Stimulated activated CD4-positive, alpha-beta T cell treated with anti-CD3 and anti-CD28 coated beads, Interleukin-1b, Interleukin-23, amount 100 ng/mL, for 1 hour (primary cell): ENCODE measurements around the gene INPP5K.

Experiments
- DNase-seq, 2 donors: peaks; one replicate each; pipeline ENCODE4 v3.0.0-alpha.2; 2020; ENCODE audit warnings: low read depth in 2 of 2

Gene INPP5K

DNA sequence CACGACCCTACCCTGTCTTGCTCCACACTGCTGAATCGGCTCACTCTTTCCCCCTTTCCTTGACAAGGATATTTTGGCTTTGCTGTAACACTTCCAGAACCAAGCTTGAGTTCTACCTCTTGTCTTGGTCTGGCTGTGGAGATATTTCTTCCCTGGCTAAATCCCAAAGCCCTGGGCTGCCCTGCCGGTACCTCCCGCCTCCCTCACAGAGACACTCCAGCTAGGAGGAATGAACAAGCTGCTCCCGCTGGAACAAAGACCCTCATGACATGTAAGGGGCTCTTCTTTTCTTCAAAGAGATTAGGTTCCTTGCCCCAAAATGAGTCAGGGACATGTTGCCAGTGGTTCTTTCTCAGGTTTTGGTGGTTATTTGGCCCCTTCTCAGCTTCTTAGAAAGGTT, 10.8 kb downstream of the INPP5K start:
- DNase-seq: no peak

- DNase-seq: no peak
Measured at GRCh38 chr17:1504866-1505265, 11.5 kb downstream of the INPP5K start.

DNA sequence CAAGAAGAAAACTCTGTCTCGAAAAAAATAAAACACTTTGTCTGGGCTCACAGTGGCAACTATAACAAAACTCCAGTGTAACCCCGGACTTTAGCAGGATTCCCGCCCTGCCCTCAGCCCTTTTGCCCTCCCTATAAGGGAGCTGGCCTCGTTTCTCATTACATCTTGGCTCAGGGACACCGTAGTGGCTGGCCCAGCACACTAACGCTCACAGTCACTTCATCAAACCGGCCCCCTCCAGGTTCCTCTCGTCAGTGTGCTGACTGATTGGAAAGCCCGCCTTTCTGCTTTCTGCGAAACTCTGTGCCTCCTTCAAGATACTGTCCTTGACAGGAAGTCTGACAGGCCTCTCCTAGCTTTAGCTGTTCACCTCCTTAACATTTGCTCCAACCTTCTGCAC, 12.7 kb downstream of the INPP5K start:
- no peak for DNase-seq

DNA sequence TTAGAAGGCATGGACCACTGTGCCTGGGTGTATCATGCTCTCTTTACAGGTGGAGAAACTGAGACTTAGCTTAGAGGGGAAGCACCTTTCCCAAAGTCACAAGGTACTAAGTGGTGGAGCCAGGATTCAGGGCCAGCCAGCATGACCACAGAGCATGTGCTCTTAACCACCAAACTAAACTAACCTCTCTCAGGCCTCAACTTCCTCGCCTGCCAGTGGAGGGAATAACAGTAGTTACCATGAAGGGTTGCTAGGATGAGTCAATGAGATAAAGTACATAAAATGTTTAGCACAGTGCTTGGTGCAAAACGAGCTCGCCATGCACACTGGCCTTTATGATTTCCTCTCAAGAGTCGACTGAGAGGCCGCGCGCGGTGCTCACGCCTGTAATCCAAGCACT, 17.5 kb downstream of the INPP5K start:
- DNase-seq: no peak

DNA sequence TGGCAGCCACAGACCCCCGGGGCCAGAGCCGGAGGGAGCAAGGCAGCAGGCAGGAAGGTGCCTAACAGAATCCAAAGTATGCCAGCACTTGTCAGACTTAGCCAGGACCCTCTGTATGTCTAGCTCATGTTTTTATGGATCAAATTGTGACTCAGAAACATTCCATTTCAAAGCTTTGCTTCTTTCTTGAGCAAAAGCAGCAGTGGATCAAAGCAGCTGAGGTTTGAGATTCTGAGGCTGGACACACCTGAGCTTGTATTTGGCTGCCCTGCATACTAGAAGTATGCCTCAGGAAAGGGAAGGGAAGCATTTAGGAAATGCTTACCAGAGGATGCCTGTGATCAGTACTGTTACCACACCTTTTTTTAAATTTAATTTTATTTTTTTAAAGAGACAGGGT, 18.2 kb downstream of the INPP5K start:
- no peak for DNase-seq

DNA sequence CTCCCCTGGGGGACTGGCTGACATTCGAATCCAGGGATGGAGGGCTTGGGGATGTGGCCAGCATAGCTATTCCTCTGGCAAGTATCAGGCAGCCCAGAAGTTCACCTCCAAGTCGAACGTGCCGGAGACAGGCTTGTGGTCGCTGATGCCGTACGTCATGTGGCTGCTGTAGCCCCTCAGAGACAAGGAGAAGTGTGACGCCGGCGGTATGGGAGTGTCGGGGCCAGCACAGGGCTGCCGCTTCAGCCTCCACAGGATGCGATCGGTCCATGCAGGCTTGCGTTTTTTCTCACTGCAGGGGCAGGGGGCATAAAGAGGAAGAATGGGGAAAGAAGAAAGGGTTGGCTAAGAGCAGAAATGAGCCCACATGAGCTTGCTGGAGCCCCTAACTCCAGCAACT, 18.6 kb downstream of the INPP5K start:
- no peak for DNase-seq

GRCh38 chr17:1496869-1497268, 19.5 kb downstream of the INPP5K start:
- no peak for DNase-seq

DNA sequence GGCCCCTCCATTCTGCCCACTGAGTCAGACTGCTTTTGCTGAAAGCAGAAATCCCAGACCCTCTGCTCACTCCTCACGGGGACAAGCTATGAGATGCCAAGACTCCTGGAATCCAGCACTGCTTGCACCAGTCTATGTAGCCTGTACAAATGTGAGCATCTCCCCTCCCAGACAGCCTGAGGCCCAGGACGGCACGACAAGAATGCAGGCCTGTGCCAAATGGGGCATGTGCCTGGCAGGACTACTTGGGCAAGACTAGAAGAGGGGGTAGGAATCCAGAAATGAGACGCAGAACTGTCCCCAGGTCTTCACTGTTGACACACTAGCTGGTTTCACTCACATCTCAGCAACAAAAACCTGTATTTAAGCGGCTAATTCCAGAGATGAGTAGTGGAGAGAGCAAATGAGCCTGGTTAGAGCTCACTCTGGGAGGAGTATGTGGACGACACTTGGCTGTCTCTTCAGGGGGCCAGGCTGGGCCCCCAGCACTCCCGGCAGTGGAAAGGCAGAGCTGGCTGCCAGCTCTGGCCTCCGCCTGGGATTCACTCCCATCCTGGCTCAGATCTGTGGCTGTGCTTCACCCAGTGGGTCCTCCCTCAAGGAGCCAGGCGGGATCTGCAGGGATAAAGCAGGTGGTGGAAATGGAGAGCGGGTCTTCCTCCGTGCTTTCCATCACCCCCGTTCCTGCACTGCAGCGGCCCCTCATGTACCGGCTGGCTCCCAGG, 21.0 kb downstream of the INPP5K start:
- DNase-seq: no peak

- no peak for DNase-seq
Measured at GRCh38 chr17:1494736-1495253, 21.6 kb downstream of the INPP5K start.

GRCh38 chr17:1494203-1494602, 22.2 kb downstream of the INPP5K start:
- DNase-seq: no peak

DNA sequence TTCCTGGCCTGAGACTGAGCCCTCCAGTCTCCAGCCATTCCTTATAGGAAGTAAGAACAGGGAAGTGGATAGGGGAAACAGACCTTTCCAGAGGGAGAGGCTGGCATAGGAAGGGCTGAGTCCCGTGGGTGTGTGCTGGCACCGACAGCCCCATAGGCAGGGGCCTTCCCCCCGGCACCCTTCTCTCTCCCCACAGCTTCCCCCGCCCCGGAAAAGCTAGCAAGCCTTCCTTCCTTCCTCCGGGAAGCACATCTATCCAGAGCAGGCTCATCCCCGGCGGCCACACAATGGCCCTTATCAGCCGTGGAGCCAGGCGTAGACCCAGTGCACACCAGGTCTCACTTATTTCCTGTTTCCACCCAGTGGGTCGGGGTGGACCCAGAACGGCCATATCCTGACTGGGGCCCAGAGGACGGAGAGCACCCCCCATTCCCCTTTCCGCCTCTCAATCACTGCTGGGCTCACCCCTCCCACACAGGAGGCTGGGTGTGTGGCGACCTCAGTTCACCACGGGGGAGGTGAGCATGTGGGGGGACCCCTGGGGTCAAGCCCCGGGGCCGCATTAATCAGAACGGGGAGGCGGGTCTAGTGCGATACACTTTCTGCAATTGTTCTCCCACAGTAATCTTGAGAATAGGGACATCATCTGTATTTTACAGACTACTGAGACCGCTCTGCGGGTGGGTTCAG, 23.0 kb downstream of the INPP5K start:
- DNase-seq: no peak

DNA sequence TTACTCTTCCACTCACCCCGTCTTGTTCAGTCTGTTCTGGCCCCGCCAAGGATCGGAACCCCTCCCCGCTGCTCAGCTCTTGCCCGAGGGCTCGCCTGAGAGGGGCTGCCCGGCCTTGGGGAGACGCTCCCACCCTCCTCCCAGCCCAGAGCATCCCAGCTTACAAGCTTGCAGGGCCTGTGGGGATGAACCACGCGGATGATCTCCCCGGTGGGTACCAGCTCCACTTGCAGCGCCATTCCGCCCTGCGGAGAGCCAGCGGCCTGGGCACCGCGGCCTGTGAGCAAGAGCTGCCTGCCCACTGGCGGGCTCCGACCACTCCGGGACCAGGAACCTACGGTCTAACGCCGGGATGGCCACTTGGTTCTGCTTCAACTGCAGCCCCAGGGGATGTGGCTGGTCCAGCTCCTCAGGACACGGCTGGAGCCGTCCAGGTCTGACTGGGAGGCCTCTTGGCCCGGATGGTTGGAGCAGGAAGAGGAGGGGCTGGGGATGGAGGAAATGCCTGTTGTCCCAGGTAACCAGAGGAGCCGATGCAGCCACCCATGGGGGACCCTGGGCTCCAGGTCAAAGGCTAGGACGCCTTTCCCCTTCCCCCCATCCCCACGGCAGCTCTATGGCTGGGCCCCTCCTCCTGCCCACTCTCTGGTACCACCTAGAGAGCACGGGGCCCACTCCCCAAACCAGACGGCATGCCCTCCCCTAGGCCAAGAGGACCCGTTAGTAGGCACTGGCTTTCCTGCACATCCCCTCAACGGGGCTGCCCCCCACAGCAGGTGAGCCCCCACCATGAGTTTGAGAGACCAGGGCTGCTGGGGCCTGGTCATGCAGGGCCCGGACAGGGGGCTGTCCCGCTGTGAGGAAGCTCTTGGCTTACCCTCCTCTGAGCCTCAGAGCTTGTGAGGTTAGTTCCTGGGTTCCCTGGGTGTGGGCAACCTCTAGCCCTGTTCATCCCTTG, 23.9 kb downstream of the INPP5K start, which contains the start of gene MYO1C:
MYO1C (minus strand) TSS at position 438 of the 958 bp plus-strand sequence; CDS start at position 239, 199 bp downstream.
- no peak for DNase-seq

GRCh38 chr17:1491443-1492248, 24.8 kb downstream of the INPP5K start:
- DNase-seq: no peak

DNA sequence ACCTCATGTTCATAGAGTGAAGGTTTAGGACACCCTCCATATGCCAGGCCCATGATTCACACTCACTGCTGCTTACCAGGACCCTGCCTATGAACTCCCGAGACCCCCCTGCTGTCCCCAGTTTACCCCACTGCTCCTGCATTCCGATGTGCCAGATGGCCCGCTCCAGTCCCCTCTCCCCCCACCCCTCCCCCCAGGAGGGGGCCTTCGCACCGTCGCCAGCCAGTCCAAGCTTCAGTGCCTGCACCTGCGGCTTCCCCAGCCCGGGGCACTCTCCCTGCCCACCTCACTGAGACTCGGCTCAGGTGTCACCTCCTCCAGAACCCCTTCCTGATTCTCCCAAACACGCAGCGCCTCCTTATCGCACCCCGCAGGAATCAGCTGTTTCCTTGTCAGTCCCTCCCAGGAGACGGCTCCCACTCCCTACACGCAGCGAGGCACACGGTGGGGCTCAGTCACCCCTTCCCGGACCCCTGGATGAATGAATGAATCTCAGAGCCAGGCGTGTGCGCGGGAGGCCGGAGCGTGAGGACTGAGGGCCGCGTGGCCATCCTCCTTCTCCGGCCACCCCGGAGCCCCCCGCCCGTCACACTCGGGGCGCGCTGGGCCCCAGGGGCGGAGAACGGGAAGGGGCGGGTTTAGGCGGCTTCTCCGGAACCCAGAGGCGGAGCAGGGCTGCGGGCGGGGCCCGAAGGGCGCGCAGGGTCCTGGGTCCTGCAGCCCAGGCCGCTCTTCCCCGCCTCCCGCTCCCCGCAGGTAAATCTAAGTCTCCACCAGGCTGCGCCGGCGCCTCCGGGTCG, 25.6 kb downstream of the INPP5K start:
- no peak for DNase-seq

GRCh38 chr17:1488826-1489270, 27.6 kb downstream of the INPP5K start:
- DNase-seq: no peak

GRCh38 chr17:1487939-1488825, 28.2 kb downstream of the INPP5K start:
- peak; percentile 37 to 51 for DNase-seq

GRCh38 chr17:1486802-1487695, 29.4 kb downstream of the INPP5K start:
- DNase-seq: peak; percentile 53 to 63
